ENCODE data around the gene PRKAG2. TPM values are rescaled to one million over a fixed set of nuclear protein-coding genes. Genes with fewer than 3 reads are reported as not detected.
"Not testable (repeated sequence)": the region's sequence is repeated elsewhere in the genome, so short reads cannot be mapped to it uniquely, and the experiment has no call there.

Gene PRKAG2
- total RNA-seq, 1 donor from 2014 or later: 15.2 TPM

- no peak for DNase-seq
Observed at GRCh38 chr7:151785681-151785965, 91.3 kb downstream of the PRKAG2 start.

- no peak for DNase-seq
Observed at GRCh38 chr7:151784853-151785680, 91.8 kb downstream of the PRKAG2 start.

- no peak for DNase-seq
Observed at GRCh38 chr7:151783958-151784575, 92.8 kb downstream of the PRKAG2 start.

- DNase-seq: no peak
Observed at GRCh38 chr7:151782598-151783448, 94.1 kb downstream of the PRKAG2 start.

GRCh38 chr7:151782256-151782597, 94.7 kb downstream of the PRKAG2 start:
- not testable (repeated sequence) for DNase-seq

- DNase-seq: no peak
Observed at GRCh38 chr7:151781161-151781845, 95.6 kb downstream of the PRKAG2 start.

- DNase-seq: no peak
Observed at GRCh38 chr7:151780631-151781030, 96.3 kb downstream of the PRKAG2 start.

GRCh38 chr7:151779678-151780077, 97.2 kb downstream of the PRKAG2 start:
- DNase-seq: no peak

GRCh38 chr7:151779255-151779654, 97.7 kb downstream of the PRKAG2 start:
- no peak for DNase-seq

GRCh38 chr7:151777908-151778670, 98.8 kb downstream of the PRKAG2 start:
- DNase-seq: no peak

GRCh38 chr7:151777495-151777880, 99.4 kb downstream of the PRKAG2 start:
- no peak for DNase-seq

- no peak for DNase-seq
Observed at GRCh38 chr7:151776876-151777494, 99.9 kb downstream of the PRKAG2 start.

- no peak for DNase-seq
Observed at GRCh38 chr7:151776446-151776845, 100.5 kb downstream of the PRKAG2 start.

GRCh38 chr7:151775547-151776443, 101.1 kb downstream of the PRKAG2 start:
- no peak for DNase-seq

GRCh38 chr7:151774951-151775350, 102.0 kb downstream of the PRKAG2 start:
- DNase-seq: no peak

- no peak for DNase-seq
Observed at GRCh38 chr7:151773797-151774196, 103.1 kb downstream of the PRKAG2 start.

- DNase-seq: no peak
Observed at GRCh38 chr7:151770232-151770631, 106.7 kb downstream of the PRKAG2 start.

GRCh38 chr7:151769188-151769821, 107.6 kb downstream of the PRKAG2 start:
- DNase-seq: no peak

- no peak for DNase-seq
Observed at GRCh38 chr7:151768805-151769187, 108.1 kb downstream of the PRKAG2 start.

GRCh38 chr7:151767557-151767956, 109.4 kb downstream of the PRKAG2 start:
- no peak for DNase-seq
